Skeletal muscle tissue (tissue), 4 donors: ENCODE results near the gene RBMS2. TPM values are rescaled to one million over a fixed set of nuclear protein-coding genes. Genes with fewer than 3 reads are reported as not detected.
A peak's percentile ranks its signal among the peaks of the same experiment; 100 is the strongest.

ENCODE experiments used
- H3K27ac ChIP-seq: one replicate; pipeline ENCODE4 v1.7.0; 2013; ENCODE audit warnings: mild to moderate bottlenecking, low read depth, low read length, inconsistent platforms
- H3K27me3 ChIP-seq, 3 donors: one replicate each; pipeline ENCODE4 v1.7.0; 2013; ENCODE audit warnings: low read length in 3 of 3; ENCODE audit not compliant: control insufficient read depth in 3 of 3, insufficient read depth in 3 of 3
- H3K36me3 ChIP-seq, 3 donors: one replicate each; pipeline ENCODE4 v1.7.0; 2013; ENCODE audit warnings: low read length in 3 of 3; ENCODE audit not compliant: control insufficient read depth in 3 of 3, insufficient read depth in 3 of 3
- H3K4me1 ChIP-seq, 3 donors: one replicate each; pipeline ENCODE4 v1.7.0; 2013; ENCODE audit warnings: low read length in 3 of 3, mild to moderate bottlenecking in 3 of 3; ENCODE audit not compliant: control insufficient read depth in 3 of 3, insufficient read depth in 3 of 3
- H3K4me3 ChIP-seq, 3 donors: one replicate each; pipeline ENCODE4 v1.7.0; 2013; ENCODE audit warnings: low read length in 3 of 3
- H3K9ac ChIP-seq, 3 donors: one replicate each; pipeline ENCODE4 v1.7.0; 2013; ENCODE audit warnings: low read length in 3 of 3, mild to moderate bottlenecking in 3 of 3, moderate library complexity in 2 of 3, low read depth in 1 of 3
- H3K9me3 ChIP-seq, 3 donors: one replicate each; pipeline ENCODE4 v1.7.0; 2013; ENCODE audit warnings: low read length in 3 of 3; ENCODE audit not compliant: control insufficient read depth in 3 of 3
- total RNA-seq: library from RNA; depleted of rRNA; stranded (reverse); fragments of >200 nt; gene quantifications from one replicate; pipeline ENCODE4 v1.2.3, GENCODE V29; 2014
- donor health status: Osteomylitis.

RBMS2 gene
- total RNA-seq, 1 donor from 2014 or later: 12.5 TPM

DNA sequence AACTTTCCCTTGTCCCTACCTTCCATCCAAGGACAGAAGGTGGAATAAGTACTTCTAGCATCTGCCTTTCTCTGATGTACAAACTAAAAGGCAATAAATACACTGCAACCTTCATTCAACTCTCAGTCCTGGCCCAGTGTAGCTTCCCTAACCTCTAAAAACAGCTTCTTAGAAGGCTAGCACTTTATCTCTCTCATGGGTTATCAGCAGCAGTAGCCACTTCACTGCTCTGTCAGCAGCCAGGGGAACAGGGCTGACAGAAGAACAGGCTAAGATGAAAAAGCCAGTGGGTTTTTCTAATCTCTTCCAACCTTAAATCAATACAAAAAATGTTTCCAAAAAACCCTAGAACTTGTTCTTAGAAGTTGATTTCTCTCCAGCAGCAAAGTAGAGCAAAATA lies 95.3 kb downstream of the RBMS2 start:
- Histone ChIP-seq H3K27me3 (no peaks in the 10 kb centered on the region), H3K4me1 (peaks cover 3 to 11% (median 11%) of the 10 kb centered on the region in 3 donors), H3K4me3 (no peak overlapping the region)

DNA sequence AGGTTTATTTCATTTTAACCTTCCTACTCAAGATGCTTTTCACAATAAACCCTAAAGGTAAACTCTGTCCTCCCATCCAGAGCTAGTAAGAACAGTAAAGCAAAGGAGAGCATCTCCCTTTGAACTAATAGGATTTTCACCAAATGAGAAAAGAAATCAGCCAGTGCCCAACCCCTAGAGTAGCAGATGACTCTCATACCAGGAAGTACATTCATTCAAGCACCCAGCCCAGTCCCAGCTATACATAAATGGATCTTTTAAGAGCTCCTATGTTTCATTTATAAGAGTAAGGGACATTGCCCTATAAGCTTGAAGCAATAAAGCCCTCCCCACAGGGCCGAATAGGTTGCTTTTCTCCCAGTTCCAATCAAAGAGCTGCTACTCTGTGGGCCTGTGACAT lies 100.9 kb downstream of the RBMS2 start:
- H3K36me3 ChIP-seq: peaks cover under 1 to 18% (median 3%) of the 10 kb centered on the region in 3 donors
- H3K9ac ChIP-seq: no peak overlapping the region
- H3K4me1 ChIP-seq: peaks cover 11 to 22% (median 12%) of the 10 kb centered on the region in 3 donors

More for the DNA sequence above, 95.3 kb downstream of the RBMS2 start:
- H3K9ac ChIP-seq: no peak overlapping the region
- peaks cover 41 to 67% (median 51%) of the 10 kb centered on the region in 3 donors for H3K36me3 ChIP-seq
- H3K9me3 ChIP-seq: no peaks in the 10 kb centered on the region
- no peak overlapping the region for H3K27ac ChIP-seq

DNA sequence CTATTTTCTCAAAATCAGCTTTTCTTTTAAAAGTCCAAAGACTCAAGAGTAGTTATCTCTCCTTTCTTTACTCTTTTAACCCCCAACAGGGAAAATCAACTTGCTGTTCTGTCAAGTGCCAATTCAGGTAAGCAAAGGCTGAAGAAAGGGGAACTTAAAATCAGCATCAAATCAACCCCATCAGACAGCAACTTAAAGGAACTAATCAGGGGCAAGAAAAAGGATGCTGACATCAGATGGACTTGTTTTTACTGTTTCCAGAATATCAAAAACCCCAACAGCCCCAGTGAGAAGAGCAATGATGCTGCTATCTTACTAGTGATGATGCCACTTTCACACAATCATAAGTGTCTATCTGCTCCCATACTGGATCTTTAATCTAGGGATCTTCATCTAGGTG lies 105.1 kb downstream of the RBMS2 start:
- Histone ChIP-seq H3K9me3 (no peaks in the 10 kb centered on the region), H3K36me3 (peaks cover 0 to 5% (median 3%) of the 10 kb centered on the region in 3 donors), H3K27ac (no peak overlapping the region), H3K27me3 (no peaks in the 10 kb centered on the region), H3K4me1 (peaks cover 28 to 37% (median 36%) of the 10 kb centered on the region in 3 donors), H3K9ac (no peak overlapping the region), H3K4me3 (no peak overlapping the region)

More for the DNA sequence above, 100.9 kb downstream of the RBMS2 start:
- Histone ChIP-seq H3K27me3 (no peaks in the 10 kb centered on the region), H3K4me3 (no peak overlapping the region), H3K9me3 (no peaks in the 10 kb centered on the region), H3K27ac (no peak overlapping the region)

DNA sequence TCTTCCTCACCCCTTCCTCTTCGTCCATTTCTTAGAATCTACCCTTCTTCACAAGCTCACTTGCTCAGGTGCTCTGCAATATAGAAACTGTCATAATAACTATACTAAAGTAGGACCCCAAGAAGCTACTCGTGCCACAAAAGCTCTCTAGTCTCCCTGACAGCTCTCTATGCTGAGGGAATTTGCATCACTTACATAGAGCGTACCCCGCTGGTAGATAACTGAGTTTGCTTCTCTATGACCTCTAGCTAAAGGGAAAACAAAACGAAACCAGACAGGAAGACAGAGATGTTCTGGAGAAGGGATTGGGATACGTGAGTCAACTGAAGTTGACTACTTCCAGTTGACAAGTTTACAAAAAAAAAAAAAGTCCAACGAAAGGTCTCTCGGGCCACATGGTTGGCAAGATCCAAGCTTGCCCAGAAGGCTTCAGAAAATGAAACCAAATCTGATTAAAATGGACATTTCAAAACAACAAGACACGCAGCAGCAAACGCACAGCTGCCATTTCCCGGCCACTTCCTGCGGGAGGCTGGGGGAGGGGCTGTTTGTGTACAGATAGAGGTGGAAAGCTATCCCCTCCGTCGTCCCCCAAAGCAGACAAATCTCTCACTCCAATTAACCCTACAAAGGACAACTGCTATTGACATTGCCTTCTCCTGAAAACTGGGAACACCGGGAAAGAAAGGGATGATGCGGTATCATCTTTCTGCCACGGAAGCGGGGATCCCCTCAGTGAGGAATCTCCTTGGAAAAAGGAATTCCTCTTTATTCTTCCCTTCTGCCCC lies 107.2 kb downstream of the RBMS2 start:
- peaks cover 45 to 54% (median 50%) of the 10 kb centered on the region in 3 donors for H3K4me1 ChIP-seq
- H3K4me3 ChIP-seq: peak overlapping the region; percentile 70 to 90 (median 81)
- peaks cover 0 to 5% (median 3%) of the 10 kb centered on the region in 3 donors for H3K36me3 ChIP-seq
- peak overlapping the region; percentile 92 for H3K27ac ChIP-seq
- H3K9me3 ChIP-seq: no peaks in the 10 kb centered on the region
- H3K27me3 ChIP-seq: no peaks in the 10 kb centered on the region
- H3K9ac ChIP-seq: peak overlapping the region; percentile 80 to 94 (median 93)

DNA sequence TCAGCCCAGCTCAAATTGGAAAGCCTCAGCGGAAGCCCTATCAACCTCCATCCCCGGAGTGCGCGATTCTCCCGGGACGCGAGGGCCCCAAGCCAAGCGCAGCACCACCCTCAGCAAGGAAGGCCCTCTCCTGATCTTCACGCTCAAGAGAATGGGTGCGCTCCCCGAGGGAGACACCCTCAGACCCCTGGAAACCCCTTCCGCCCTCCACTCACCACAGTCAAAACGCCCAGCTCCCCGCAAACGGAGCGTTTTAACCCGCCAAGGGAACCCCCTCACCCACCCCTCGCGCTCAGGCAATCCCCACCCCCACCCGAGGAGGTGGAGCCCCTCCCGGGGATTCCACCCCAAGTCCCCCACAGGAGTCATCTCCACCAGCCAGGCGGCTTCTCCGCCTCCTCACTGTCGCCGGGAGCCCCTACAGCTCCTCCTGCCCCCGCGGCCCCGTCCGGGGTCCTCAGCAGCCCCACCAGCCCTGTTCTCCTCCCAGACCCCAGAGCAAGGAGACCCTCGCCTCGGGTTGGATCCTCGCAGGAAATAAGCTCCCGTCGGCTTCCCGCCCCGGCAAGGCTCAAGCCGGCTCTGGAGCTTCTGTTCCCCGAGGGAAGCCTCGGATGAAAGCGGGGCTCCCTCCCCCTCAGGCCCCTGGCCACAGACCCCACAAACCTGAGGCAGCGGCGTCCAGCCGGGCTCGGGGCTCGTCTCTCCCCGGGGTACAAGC lies 108.0 kb downstream of the RBMS2 start:
- no peaks in the 10 kb centered on the region for H3K27me3 ChIP-seq
- peak overlapping the region; percentile 92 for H3K27ac ChIP-seq
- H3K9me3 ChIP-seq: no peaks in the 10 kb centered on the region
- H3K4me3 ChIP-seq: peak overlapping the region; percentile 70 to 90 (median 81)
- peak overlapping the region; percentile 80 to 94 (median 93) for H3K9ac ChIP-seq
- peaks cover 0 to 5% (median 3%) of the 10 kb centered on the region in 3 donors for H3K36me3 ChIP-seq
- peaks cover 49 to 60% (median 55%) of the 10 kb centered on the region in 3 donors for H3K4me1 ChIP-seq

DNA sequence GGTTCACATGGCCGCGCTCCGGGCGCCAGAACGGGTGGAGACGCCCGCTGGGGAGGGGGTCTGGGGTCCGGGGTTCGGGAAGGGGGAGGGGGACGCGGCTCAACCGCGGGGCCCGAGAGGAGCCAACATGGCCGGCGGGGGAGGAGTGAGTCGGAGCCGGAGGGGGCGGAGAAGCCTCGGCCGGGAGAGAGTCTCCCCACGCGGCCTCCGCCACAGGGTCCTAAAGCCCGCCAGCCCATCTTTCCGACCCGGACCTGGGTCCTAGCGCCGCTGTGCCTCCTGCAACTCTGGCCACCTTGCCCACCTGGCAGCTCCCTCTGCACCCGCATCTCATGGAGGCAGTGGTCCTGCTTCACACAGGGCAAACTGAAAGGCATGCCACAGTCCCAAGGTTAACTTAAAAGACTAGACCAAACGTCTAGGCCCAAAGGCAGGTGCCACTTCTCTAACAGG lies 108.6 kb downstream of the RBMS2 start, which contains the start of gene BAZ2A:
Gene BAZ2A, minus strand, starts transcription at position 147 of the 453 bp plus-strand sequence. CDS start 12,796 bp downstream, outside the sequence.
- H3K27ac ChIP-seq: peak within 1 kb of the TSS; percentile 92
- no peaks in the 10 kb centered on the region for H3K9me3 ChIP-seq
- peaks cover 52 to 64% (median 57%) of the 10 kb centered on the region in 3 donors for H3K4me1 ChIP-seq
- peak within 1 kb of the TSS; percentile 70 to 90 (median 81) for H3K4me3 ChIP-seq
- peak within 1 kb of the TSS; percentile 80 to 94 (median 93) for H3K9ac ChIP-seq
- no peaks in the 10 kb centered on the region for H3K27me3 ChIP-seq
- H3K36me3 ChIP-seq: peaks cover 0 to 5% (median 3%) of the 10 kb centered on the region in 3 donors

DNA sequence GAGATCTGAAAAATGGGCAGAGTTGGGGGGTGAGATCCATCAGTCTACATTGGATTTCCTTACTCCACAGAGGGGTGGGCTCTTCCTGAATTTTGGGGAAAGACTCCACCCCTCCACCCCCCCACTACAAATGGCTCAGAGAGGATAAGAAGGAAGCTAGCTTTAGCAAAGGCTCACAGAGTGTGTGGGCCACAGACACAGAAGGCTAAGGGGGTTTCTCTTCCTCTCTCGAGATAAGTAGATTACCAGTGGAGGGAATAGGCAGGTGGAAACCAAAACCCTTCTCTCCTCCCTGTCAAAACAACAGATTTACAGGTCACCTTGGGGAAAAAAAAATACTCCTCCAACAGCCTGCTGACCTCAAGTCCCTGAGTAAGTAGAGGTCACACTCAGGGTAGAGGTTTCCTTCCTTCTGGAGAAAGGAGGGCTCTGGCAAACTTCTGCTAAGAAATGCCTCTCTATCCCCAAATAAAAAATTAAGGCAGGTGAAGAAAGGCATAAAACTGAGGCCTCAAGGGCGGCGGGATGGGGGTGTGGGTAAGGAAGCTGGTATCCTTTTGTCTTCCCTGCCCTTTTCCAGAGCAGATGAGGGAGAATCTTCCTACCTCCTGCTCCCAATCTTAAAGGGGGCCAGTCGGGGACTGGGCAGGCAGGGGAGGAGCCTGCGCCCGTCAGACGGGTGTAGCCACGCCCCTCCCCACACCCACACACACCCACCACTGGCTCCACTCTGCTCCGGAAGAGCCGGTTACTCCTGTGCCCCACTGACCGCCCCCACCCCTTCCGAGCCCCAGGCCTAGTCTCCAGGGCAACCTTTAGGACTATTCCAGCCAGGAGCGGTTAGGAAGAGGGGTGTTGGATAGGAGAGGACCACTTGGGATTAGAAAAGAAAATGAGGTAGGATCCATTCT lies 110.4 kb downstream of the RBMS2 start:
- Histone ChIP-seq H3K36me3 (no peaks in the 10 kb centered on the region), H3K27me3 (no peaks in the 10 kb centered on the region), H3K9ac (peak overlapping the region in 2 of 3 donors; percentile 38 to 92), H3K4me3 (peak overlapping the region; percentile 6 to 49 (median 23)), H3K4me1 (peaks cover 60 to 77% (median 65%) of the 10 kb centered on the region in 3 donors), H3K27ac (no peak overlapping the region), H3K9me3 (no peaks in the 10 kb centered on the region)

DNA sequence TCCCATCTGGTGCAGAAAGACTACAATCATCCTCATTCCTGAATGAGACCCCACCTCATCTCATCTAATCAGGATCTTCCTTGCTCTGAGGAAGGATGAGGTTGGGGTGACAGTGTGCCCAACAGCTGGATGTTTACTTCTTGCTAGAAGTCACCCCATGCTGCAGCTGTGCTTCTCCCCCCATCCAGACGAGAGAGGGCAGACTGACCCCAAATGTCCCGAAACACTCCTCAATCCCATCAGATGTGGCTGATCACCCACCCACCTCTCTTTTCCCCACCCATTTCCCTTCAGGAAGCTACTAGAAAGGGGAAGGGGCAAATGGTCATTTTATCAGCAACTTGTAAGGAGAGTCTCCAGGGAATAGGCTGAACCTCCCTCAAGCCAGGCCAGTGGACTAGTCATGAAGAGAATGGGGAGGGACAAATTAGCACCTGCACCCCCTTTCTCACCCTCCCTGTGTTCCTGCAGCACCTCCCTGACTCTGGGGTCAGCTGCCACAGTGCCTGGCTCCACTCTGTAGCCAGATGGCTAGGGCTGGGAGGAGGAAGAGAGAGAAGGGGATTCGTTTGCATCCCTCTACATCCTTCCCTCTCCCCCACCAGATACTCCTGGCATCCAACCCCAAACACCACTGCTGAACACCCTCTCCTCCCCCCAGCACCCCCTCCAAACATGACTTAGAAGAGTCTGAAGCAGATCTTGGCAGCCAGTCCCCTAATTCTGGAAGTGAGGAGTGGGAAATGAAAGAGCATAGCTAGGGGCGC lies 111.3 kb downstream of the RBMS2 start:
- H3K9me3 ChIP-seq: no peaks in the 10 kb centered on the region
- peaks cover 64 to 86% (median 66%) of the 10 kb centered on the region in 3 donors for H3K4me1 ChIP-seq
- H3K4me3 ChIP-seq: peak overlapping the region; percentile 6 to 49 (median 23)
- peak overlapping the region in 2 of 3 donors; percentile 50 to 92 for H3K9ac ChIP-seq
- no peaks in the 10 kb centered on the region for H3K27me3 ChIP-seq
- H3K27ac ChIP-seq: no peak overlapping the region
- peaks cover 3 to 6% (median 4%) of the 10 kb centered on the region in 3 donors for H3K36me3 ChIP-seq
